HEK293 (cell line): ENCODE measurements around the gene TCF12.

Experiments used
- CTCF ChIA-PET: fragments of 350-600 bp; formaldehyde crosslinking; extraction: SDS; loops from one replicate; lab custom pipeline; 2021; ENCODE audit warnings: antibody characterized with exemption; lab: Yijun Ruan, JAX
- POLR2A ChIA-PET: fragments of 300-600 bp; formaldehyde crosslinking; extraction: SDS; loops from one replicate; lab custom pipeline; 2020; ENCODE audit warnings: antibody characterized with exemption, inconsistent platforms; lab: Yijun Ruan, JAX
- H3K27ac ChIP-seq: fragments of 200-500 bp; sonication (Bioruptor generic); 2 replicates; pipeline ENCODE4 v1.5.1; 2014; ENCODE audit warnings: low read depth, low read length, control low read depth, inconsistent platforms; ENCODE audit errors: extremely low read depth
- H3K36me3 ChIP-seq, 2 experiments: fragments of 200-500 bp in 1 of 2; sonication (Bioruptor generic) in 1 of 2; 1 replicate in 1 of 2; 2 replicates in 1 of 2; pipeline ENCODE4 v1.5.1; 2014 to 2017; ENCODE audit warnings: inconsistent platforms in 2 of 2, low read length in 2 of 2; ENCODE audit not compliant: control insufficient read depth in 2 of 2, insufficient read depth in 1 of 2
- H3K4me1 ChIP-seq: fragments of 200-500 bp; sonication (Bioruptor generic); 2 replicates; pipeline ENCODE4 v1.5.1; 2014; ENCODE audit warnings: mild to moderate bottlenecking, low read length, inconsistent platforms; ENCODE audit not compliant: control insufficient read depth, insufficient read depth
- H3K4me3 ChIP-seq: 2 replicates; pipeline ENCODE4 v1.5.1; 2011; ENCODE audit warnings: low read depth, mild to moderate bottlenecking, control low read depth, low read length, moderate library complexity
- H3K9me3 ChIP-seq: fragments of 200-500 bp; sonication (Bioruptor generic); 2 replicates; pipeline ENCODE4 v1.5.1; 2014; ENCODE audit warnings: low read depth, low read length, inconsistent platforms; ENCODE audit not compliant: control insufficient read depth, insufficient read depth
- GLIS1 ChIP-seq: fragments of 450-650 bp; formaldehyde crosslinking; IDR thresholded peaks from 2 replicates; pipeline ENCODE4 v1.5.1; 2016; ENCODE audit warnings: missing biosample characterization, missing genetic modification characterization
- SCRT2 ChIP-seq: fragments of 450-650 bp; formaldehyde crosslinking; IDR thresholded peaks from 2 replicates; pipeline ENCODE4 v1.5.1; 2016; ENCODE audit warnings: missing biosample characterization, missing genetic modification characterization
- ZBTB49 ChIP-seq: fragments of 450-650 bp; formaldehyde crosslinking; IDR thresholded peaks from 2 replicates; pipeline ENCODE4 v1.5.1; 2016; ENCODE audit warnings: missing biosample characterization, missing genetic modification characterization, low read depth
- ZIC2 ChIP-seq: fragments of 450-650 bp; formaldehyde crosslinking; IDR thresholded peaks from 2 replicates; pipeline ENCODE4 v1.5.1; 2016; ENCODE audit warnings: missing biosample characterization, missing genetic modification characterization
- ZNF112 ChIP-seq: fragments of 450-650 bp; formaldehyde crosslinking; IDR thresholded peaks from 2 replicates; pipeline ENCODE4 v1.5.0; 2017; ENCODE audit warnings: missing biosample characterization, missing genetic modification characterization
- ZNF133 ChIP-seq: fragments of 450-650 bp; formaldehyde crosslinking; IDR thresholded peaks from 2 replicates; pipeline ENCODE4 v1.5.1; 2016; ENCODE audit warnings: missing biosample characterization, missing genetic modification characterization
- ZNF146 ChIP-seq: fragments of 450-650 bp; formaldehyde crosslinking; IDR thresholded peaks from 2 replicates; pipeline ENCODE4 v1.5.1; 2016; ENCODE audit warnings: missing biosample characterization, missing genetic modification characterization
- ZNF19 ChIP-seq: fragments of 450-650 bp; formaldehyde crosslinking; IDR thresholded peaks from 2 replicates; pipeline ENCODE4; 2016; ENCODE audit warnings: missing biosample characterization, missing genetic modification characterization, low read depth
- ZNF362 ChIP-seq: fragments of 450-650 bp; formaldehyde crosslinking; IDR thresholded peaks from 2 replicates; pipeline ENCODE4 v1.5.1; 2016; ENCODE audit warnings: missing biosample characterization, missing genetic modification characterization
- ZNF416 ChIP-seq: fragments of 450-650 bp; formaldehyde crosslinking; IDR thresholded peaks from 2 replicates; pipeline ENCODE4 v1.5.1; 2016; ENCODE audit warnings: missing biosample characterization, missing genetic modification characterization
- ZNF423 ChIP-seq: fragments of 450-650 bp; formaldehyde crosslinking; IDR thresholded peaks from 2 replicates; pipeline ENCODE4 v1.5.1; 2016; ENCODE audit warnings: missing biosample characterization, missing genetic modification characterization
- ZNF501 ChIP-seq: fragments of 450-650 bp; formaldehyde crosslinking; IDR thresholded peaks from 2 replicates; pipeline ENCODE4 v1.5.1; 2016; ENCODE audit warnings: missing biosample characterization, missing genetic modification characterization
- ZNF792 ChIP-seq: fragments of 450-650 bp; formaldehyde crosslinking; IDR thresholded peaks from 2 replicates; pipeline ENCODE4 v1.5.1; 2016; ENCODE audit warnings: missing biosample characterization, missing genetic modification characterization

Gene TCF12

DNA sequence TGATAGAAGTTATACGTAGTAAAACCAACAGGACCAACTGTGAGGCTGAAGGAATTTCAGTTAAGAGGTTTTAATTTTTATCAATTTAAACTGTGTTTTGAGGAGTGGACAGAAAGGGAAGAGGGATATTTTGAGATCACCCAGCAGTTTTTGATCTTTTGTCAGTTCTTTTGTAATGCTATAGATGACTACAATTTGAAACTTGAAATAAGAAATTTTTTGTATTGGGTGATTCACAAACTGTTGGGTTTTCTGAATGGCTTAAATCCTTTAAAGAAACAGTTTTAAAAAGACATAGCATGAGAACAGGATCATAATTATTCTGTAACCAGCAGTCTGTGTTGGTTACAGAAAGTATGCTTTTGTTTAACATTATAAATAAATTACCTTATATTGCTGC, 67.4 kb downstream of the TCF12 start:
- POLR2A ChIA-PET: no interaction called here
- CTCF ChIA-PET: no interaction called here

GRCh38 chr15:56987286-56987685, 68.8 kb downstream of the TCF12 start:
- Histone ChIP-seq H3K4me1 (peaks cover 6% of the 10 kb centered on the region), H3K4me3 (no peak overlapping the region), H3K36me3 (no peaks in the 10 kb centered on the region), H3K9me3 (no peaks in the 10 kb centered on the region), H3K27ac (no peak overlapping the region)
- TF ChIP-seq ZNF146 (tag by site-specific recombination): no peak
- no peak for TF ChIP-seq ZNF792 (tag by site-specific recombination)
- TF ChIP-seq ZBTB49: no peak
- TF ChIP-seq ZNF19 (tag by site-specific recombination): no peak
- no peak for TF ChIP-seq ZNF416 (tag by site-specific recombination)
- no peak for TF ChIP-seq ZNF112 (tag by site-specific recombination)
- no peak for TF ChIP-seq ZNF133 (tag by site-specific recombination)
- ChIA-PET POLR2A (no interaction called here), CTCF (no interaction called here)

More for the DNA sequence above, 67.4 kb downstream of the TCF12 start:
- no peaks in the 10 kb centered on the region for H3K36me3 ChIP-seq
- no peaks in the 10 kb centered on the region for H3K9me3 ChIP-seq
- TF ChIP-seq ZNF501 (tag by site-specific recombination) (no peak), ZNF792 (tag by site-specific recombination) (no peak)
- no peak overlapping the region for H3K4me3 ChIP-seq
- H3K27ac ChIP-seq: no peak overlapping the region
- H3K4me1 ChIP-seq: peaks cover 6% of the 10 kb centered on the region

DNA sequence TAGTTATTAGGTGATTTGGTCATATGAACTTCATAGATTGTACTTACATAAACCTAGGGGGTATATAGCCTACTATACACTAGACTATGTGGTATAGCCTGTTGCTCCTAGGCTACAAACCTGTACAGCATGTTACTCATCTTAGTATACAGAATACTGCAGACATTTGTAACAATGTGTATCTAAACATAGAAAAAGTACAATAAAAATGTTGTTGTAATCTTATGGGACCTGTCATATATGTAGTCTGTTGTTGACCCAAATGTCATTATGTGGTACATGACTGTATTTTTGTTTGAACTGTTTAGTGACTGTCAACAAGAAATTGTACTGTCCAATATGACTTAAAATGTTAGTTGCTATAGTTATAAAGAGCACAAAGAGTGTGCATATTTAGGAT, 69.8 kb downstream of the TCF12 start:
- H3K4me3 ChIP-seq: no peak overlapping the region
- POLR2A ChIA-PET: no interaction called here
- TF ChIP-seq GLIS1 (tag by site-specific recombination) (no peak), SCRT2 (tag by site-specific recombination) (peak; percentile 77), ZNF423 (tag by site-specific recombination) (no peak)
- TF ChIP-seq, all 188 proteins: peak for 1
- H3K27ac ChIP-seq: no peak overlapping the region
- H3K36me3 ChIP-seq: no peaks in the 10 kb centered on the region
- H3K4me1 ChIP-seq: peaks cover 6% of the 10 kb centered on the region
- H3K9me3 ChIP-seq: no peaks in the 10 kb centered on the region
- CTCF ChIA-PET: no interaction called here

- Histone ChIP-seq H3K4me3 (no peak overlapping the region), H3K9me3 (no peaks in the 10 kb centered on the region), H3K4me1 (peaks cover 6% of the 10 kb centered on the region), H3K27ac (no peak overlapping the region), H3K36me3 (no peaks in the 10 kb centered on the region)
- no peak for TF ChIP-seq ZNF362 (tag by site-specific recombination)
- TF ChIP-seq ZIC2 (tag by site-specific recombination): no peak
- ChIA-PET CTCF (no interaction called here), POLR2A (no interaction called here)
These were observed 71.0 kb downstream of the TCF12 start for GRCh38 chr15:56989411-56989924.
